Lung (tissue), 12 donors: ENCODE results near the gene ZNF445. TPM values are rescaled to one million over a fixed set of nuclear protein-coding genes. Genes with fewer than 3 reads are reported as not detected.

ENCODE experiments used
- ATAC-seq: fragments of 200-7000 bp; cut with Tn5 transposase; one replicate; pipeline ENCODE4 v1.9.1; 2020; ENCODE audit warnings: moderate number of reproducible peaks; ENCODE audit not compliant: insufficient read depth, low FRiP score
- DNase-seq, 3 donors: peaks; one replicate each; pipeline ENCODE4 v3.0.0-alpha.2; 2013 to 2017
- H3K27ac ChIP-seq, 2 donors: one replicate each; pipeline ENCODE4 v1.5.1; 2013; ENCODE audit warnings: mild to moderate bottlenecking in 2 of 2, moderate library complexity in 2 of 2, control low read depth in 1 of 2, inconsistent platforms in 1 of 2, low read depth in 1 of 2, low read length in 1 of 2
- H3K27me3 ChIP-seq, 3 donors: one replicate each; pipeline ENCODE4 v1.5.1; 2013; ENCODE audit warnings: low read length in 2 of 3; ENCODE audit not compliant: control insufficient read depth in 3 of 3, insufficient read depth in 3 of 3
- H3K36me3 ChIP-seq, 4 donors: one replicate each; pipeline ENCODE4 v1.5.1; 2013; ENCODE audit warnings: low read length in 4 of 4, mild to moderate bottlenecking in 1 of 4, moderate library complexity in 1 of 4; ENCODE audit not compliant: control insufficient read depth in 4 of 4, insufficient read depth in 4 of 4
- H3K4me1 ChIP-seq, 5 donors: one replicate each; pipeline ENCODE4 v1.5.1; 2013; ENCODE audit warnings: low read length in 5 of 5, mild to moderate bottlenecking in 2 of 5, moderate library complexity in 1 of 5; ENCODE audit not compliant: control insufficient read depth in 5 of 5, insufficient read depth in 5 of 5
- H3K4me3 ChIP-seq: one replicate; pipeline ENCODE4 v1.5.1; 2013; ENCODE audit warnings: mild to moderate bottlenecking, control low read depth, moderate library complexity
- H3K9ac ChIP-seq, 2 donors: one replicate each; pipeline ENCODE4 v1.5.1; 2013; ENCODE audit warnings: low read length in 2 of 2, control low read depth in 1 of 2; ENCODE audit not compliant: insufficient read depth in 1 of 2
- H3K9me3 ChIP-seq, 4 donors: one replicate each; pipeline ENCODE4 v1.5.1; 2013; ENCODE audit warnings: low read length in 3 of 4, mild to moderate bottlenecking in 1 of 4, moderate library complexity in 1 of 4; ENCODE audit not compliant: control insufficient read depth in 4 of 4, insufficient read depth in 3 of 4
- CTCF ChIP-seq: IDR thresholded peaks from 2 replicates; pipeline ENCODE4 v1.5.1; 2012; ENCODE audit warnings: mild to moderate bottlenecking; ENCODE audit errors: control extremely low read depth, extremely low read depth
- WGBS, 2 donors: extraction: QIAGEN DNeasy Blood & Tissue Kit; methylation state at CpG; one replicate each; pipeline ENCODE4 v1.1.7; 2013; 5-methylcytosine and 5-hydroxymethylcytosine counted together
- polyA plus RNA-seq, 2 donors: library from polyadenylated mRNA; stranded (reverse); fragments of 200-250 nt; gene quantifications; one replicate each; pipeline ENCODE4 v1.2.1, GENCODE V29; 2013
- total RNA-seq, 2 donors: library from RNA; depleted of rRNA in 1 of 2; stranded (reverse); fragments of >200 nt in 1 of 2; gene quantifications; one replicate each; pipeline ENCODE4 v1.2.1, GENCODE V29; 2014 to 2021
- donor health status: control.
- donor health status: control.
- donor health status: Bipolar disorder and iron deficiency.
- donor health status: healthy.
- donor health status: DM: yes; HTN: yes; CAD: no.

ZNF445 gene
- total and polyA plus RNA-seq, 4 donors = 2.7 to 23.2 (median 10.1) TPM

- Histone ChIP-seq H3K27ac (no peak overlapping the region), H3K36me3 (no peaks in the 10 kb centered on the region), H3K4me1 (peaks cover 0 to 6% (median 0%) of the 10 kb centered on the region in 5 donors), H3K27me3 (no peaks in the 10 kb centered on the region), H3K9ac (no peak overlapping the region), H3K9me3 (no peaks in the 10 kb centered on the region), H3K4me3 (no peak overlapping the region)
- DNase-seq (no peak), ATAC-seq (no peak)
- 52 to 79% methylated on average over 1 of the region's 1 CpG for WGBS, 2 donors
- no peak for TF ChIP-seq CTCF
These were observed 5.3 kb upstream of the ZNF445 start for GRCh38 chr3:44482721-44483120.

- TF ChIP-seq CTCF = no peak
- Histone ChIP-seq H3K9me3 (no peaks in the 10 kb centered on the region), H3K36me3 (no peaks in the 10 kb centered on the region), H3K27me3 (no peaks in the 10 kb centered on the region), H3K4me1 (peaks cover 0 to 13% (median 4%) of the 10 kb centered on the region in 5 donors), H3K27ac (no peak overlapping the region), H3K9ac (no peak overlapping the region), H3K4me3 (no peak overlapping the region)
- DNase-seq (no peak), ATAC-seq (no peak)
- WGBS, 2 donors = 85 to 96% methylated on average over 2 of the region's 2 CpGs
These were observed 1.2 kb upstream of the ZNF445 start for GRCh38 chr3:44478606-44479094.

GRCh38 chr3:44478055-44478468 lies 592 bp upstream of the ZNF445 start:
- Histone ChIP-seq H3K4me3 (peak overlapping the region; percentile 37), H3K27ac (no peak overlapping the region), H3K9me3 (no peaks in the 10 kb centered on the region), H3K27me3 (no peaks in the 10 kb centered on the region), H3K36me3 (no peaks in the 10 kb centered on the region), H3K4me1 (peaks cover 0 to 13% (median 4%) of the 10 kb centered on the region in 5 donors), H3K9ac (peak overlapping the region in 1 of 2 donors; percentile 67)
- ATAC-seq (no peak), DNase-seq (no peak)
- WGBS, 2 donors = 71 to 73% methylated on average over 4 of the region's 4 CpGs
- TF ChIP-seq CTCF = no peak

- no peaks in the 10 kb centered on the region for H3K27me3 ChIP-seq
- WGBS, 2 donors = 0% methylated on average over 5 of the region's 5 CpGs
- no peaks in the 10 kb centered on the region for H3K36me3 ChIP-seq
- DNase-seq (no peak), ATAC-seq (no peak)
- H3K27ac ChIP-seq = peak overlapping the region; percentile 31 to 76
- H3K4me3 ChIP-seq = peak overlapping the region; percentile 37
- peaks cover 0 to 13% (median 4%) of the 10 kb centered on the region in 5 donors for H3K4me1 ChIP-seq
- peak overlapping the region; percentile 67 to 75 for H3K9ac ChIP-seq
- TF ChIP-seq CTCF = no peak
- no peaks in the 10 kb centered on the region for H3K9me3 ChIP-seq
These were observed 533 bp downstream of the ZNF445 start for GRCh38 chr3:44476963-44477311.
